Body of pancreas (tissue), 4 donors: Measurements from ENCODE around the gene TCF12.

Source experiments
- CTCF ChIP-seq, 7 experiments: fragments of 450-650 bp in 4 of 7; fragments of 200-600 bp in 3 of 7; sonication (generic) in 3 of 7; IDR thresholded peaks; one replicate each; pipeline ENCODE4 v1.5.1; 2016 to 2019; ENCODE audit warnings: antibody characterized with exemption in 7 of 7
- POLR2A ChIP-seq, 3 donors: fragments of 450-650 bp; IDR thresholded peaks; one replicate each; pipeline ENCODE4 v1.6.1; 2016; ENCODE audit warnings: antibody characterized with exemption in 3 of 3, mild to moderate bottlenecking in 2 of 3

- TF ChIP-seq CTCF (IDR thresholded peaks at IDR 0.05) (no peak), POLR2A (IDR thresholded peaks at IDR 0.05) (no peak)
Observed at GRCh38 chr15:57216288-57216687, 297.8 kb downstream of the TCF12 start.
